KBM-7 (cell line): ENCODE results near the gene TMEM135.
A peak's percentile ranks its signal among the peaks of the same experiment; 100 is the strongest.

Source experiments
- DNase-seq: peaks from one replicate; pipeline ENCODE4 v3.0.0-alpha.2; 2015
- in situ Hi-C: fragments of 300-500 bp; cut with MboI; formaldehyde crosslinking; loops from 2 replicates; pipeline ENCODE4 v1.14.3; 2020; ENCODE audit warnings: low sequenced_read_pairs, low pct_unique_long_range_greater_than_20kb, mixed read lengths

The TMEM135 gene

DNA sequence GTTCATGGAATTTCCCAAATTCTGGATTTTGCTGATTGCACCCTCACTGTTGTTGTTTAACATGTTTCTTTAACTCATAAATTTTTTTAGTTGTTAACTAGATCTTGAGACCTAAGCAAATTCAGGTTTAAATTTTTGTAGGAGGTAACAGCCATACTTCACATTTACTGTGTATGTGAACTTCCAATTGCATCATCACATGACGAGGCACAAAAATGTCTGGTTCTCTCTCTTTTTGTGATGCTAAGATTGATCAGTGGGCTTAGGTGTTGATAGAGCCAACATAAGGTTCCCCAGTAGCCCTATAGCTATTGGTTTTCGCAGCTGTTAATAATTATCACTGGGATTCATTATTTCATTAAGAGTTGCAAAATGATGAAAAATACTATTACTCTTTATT, 277.5 kb downstream of the TMEM135 start:
- in situ Hi-C loops: no loop called here
- DNase-seq: no peak

GRCh38 chr11:87316491-87316890, 278.8 kb downstream of the TMEM135 start:
- DNase-seq: no peak
- in situ Hi-C loops: no loop called here

DNA sequence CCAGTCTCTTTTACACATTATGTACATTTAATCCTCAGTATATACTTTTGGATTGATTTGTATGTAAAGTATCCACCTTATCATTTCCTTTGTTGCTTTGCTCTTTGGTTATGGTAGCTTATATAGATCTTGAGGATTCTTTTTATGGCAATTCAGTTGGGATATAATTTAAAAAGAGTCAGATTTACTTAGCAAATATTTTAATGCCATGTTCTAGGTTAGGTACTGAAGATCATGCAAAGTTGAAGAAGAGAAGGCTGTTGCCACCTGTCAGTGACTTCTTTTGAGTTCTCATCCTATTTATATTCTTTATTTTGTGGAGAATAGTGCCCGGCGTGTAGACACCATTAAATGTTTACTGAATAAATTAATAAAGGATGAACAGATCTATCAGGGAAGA, 279.7 kb downstream of the TMEM135 start:
- no peak for DNase-seq
- in situ Hi-C loops: no loop called here

GRCh38 chr11:87320123-87320522, 282.4 kb downstream of the TMEM135 start:
- in situ Hi-C loops: no loop called here
- no peak for DNase-seq

DNA sequence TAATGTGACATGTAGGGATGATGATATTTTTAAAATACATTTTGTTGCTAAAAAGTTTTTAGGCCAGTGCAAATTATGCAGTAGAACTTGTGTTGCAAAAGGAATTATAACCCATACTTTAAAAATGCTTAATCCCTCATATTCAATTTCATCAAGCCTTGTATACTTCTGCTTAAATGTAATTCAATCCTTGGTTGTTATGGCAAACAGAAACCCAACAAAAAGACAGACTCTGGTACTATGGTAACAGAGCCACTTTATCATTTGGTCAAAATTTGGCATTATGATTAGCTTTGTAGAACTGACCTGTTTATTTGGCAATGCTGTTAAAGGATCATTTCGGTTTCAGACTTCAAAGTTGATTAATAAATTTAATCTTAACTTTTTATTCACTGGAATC, 284.8 kb downstream of the TMEM135 start:
- no peak for DNase-seq
- in situ Hi-C loops: no loop called here

DNA sequence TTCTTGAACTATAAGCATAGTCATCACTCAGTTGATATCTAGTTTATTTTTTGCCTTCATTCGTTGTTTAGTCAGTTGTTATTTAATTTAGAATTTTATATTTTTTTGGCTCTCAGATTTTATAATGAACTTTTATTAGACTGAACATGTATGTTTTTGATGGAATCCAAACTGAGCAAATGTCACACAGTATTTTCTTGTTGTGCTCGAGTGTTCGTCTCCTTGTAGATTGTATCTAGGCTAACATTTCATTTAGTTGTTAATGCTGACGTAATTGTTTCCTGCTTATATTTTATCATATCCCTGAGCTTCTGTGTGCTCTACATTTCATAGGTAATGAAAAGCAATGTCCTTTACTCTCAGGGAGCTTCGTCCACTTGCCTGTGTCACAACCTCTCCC, 286.2 kb downstream of the TMEM135 start:
- in situ Hi-C loops: no loop called here
- DNase-seq: no peak

DNA sequence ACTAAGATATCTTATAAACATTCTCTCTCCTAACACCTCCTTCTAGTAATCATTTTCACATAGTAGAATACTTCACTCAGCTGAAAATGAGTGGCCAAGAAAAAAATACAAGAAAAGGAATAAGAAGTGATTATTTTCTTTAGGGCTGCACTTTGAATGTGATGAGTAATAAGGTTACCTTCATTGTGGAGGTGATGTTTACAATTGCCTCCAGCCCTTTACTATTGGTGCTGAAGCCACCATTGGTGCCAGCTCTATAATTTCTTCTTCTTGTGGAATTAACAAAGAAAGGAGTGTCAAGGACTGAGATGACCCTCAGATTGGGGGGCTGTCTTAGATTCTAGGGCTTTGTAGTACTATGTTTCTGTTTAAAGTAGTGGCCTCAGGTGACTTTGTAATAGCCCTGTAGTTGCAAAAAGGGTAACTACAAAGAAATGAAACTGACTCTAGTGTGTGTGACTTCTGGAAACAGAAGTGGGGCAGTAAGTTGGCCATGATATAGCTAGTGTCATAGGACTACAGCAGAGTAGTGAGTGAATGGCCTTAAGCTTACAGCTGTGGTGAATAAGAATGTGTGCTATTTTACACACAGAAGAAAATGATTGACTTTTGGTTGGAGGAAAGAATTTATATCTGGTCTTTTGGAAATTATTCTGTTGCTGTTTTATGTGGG, 287.2 kb downstream of the TMEM135 start:
- no peak for DNase-seq
- in situ Hi-C loops: no loop called here

DNA sequence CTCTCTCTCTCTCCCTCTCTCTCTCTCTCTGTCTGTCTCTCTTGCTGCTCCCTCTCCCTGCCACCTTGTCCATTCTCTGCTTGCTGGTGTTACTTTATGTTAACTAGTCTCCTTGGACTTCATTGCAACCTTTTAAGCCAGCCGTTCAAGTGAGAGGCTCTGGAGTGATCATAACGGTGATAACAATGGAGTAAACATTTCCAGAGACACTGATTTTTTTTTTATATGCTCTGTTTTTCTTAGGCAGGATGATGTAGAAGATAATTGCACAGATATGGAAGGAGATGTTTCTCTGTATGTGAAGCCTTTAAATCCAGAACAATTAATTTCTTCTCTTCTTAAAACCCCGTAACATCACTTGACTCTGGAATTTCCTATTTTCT, 287.7 kb downstream of the TMEM135 start:
- in situ Hi-C loops: no loop called here
- no peak for DNase-seq

DNA sequence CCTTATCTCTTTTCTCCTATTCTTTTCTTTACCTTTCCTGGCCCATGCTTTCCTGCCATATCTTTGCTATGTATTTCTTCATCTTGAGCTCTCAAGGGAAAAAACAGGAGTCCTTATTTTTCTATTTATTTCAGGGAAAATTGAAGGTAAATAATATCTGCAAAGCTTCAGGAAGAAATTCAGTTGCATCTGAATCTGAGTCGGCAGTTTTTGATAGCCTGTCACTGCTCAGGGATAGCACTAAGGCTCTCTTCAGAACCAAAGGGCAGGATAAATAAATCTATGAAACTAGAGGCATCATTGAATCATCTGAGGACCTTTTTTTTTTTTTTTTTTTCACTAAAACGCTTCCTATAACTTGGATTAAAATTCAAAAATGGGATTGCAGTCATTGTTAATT, 288.9 kb downstream of the TMEM135 start:
- in situ Hi-C loops: no loop called here
- no peak for DNase-seq

GRCh38 chr11:87329172-87329571, 291.4 kb downstream of the TMEM135 start:
- in situ Hi-C loops: no loop called here
- no peak for DNase-seq

- in situ Hi-C loops: no loop called here
- no peak for DNase-seq
These were observed 292.5 kb downstream of the TMEM135 start for GRCh38 chr11:87330187-87330601.

DNA sequence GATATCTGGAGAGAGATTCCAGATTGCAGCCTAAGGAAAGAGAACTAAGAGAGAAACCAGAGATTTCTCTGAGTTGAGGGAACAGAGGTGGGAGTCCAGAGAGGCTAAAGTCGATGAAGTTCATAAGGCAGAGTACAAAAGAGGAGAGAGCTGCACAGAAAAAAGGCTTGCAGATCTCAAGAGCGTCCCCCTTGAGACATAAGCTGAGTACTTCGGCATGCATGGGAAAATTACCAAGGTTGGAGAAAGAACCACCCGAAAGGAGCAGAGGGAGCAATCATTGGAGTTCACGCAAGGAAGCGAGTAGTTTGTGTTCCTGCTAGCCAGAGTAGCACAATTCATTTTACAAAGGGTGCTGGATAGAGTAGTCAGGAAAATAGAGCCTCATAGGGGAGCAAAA, 293.5 kb downstream of the TMEM135 start:
- in situ Hi-C loops: no loop called here
- DNase-seq: no peak

DNA sequence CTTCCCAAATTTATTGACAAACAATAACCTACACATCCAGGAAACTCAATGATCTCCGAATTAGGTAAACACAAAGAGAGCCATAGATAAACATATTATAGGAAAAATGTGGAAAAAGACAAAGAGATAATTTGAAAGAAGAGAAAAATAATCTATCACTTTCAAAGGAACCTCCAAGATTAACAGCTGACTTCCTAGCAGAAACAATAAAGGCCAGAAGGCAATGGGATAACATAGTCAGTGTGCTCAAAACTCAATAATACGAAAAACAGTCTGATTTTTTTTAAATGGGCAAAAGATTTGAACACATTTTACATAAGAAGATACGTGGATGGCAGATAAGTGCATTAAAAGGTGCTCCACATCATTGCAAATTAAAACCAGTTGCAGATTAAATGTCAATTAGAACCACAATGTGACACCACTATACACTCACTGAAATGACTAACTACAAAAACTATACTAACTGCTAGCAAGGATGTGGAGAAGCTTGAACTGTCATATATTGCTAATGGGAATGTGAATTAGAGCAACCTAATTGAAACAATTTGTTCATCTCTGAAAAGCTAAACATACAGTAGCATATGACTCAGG, 300.4 kb downstream of the TMEM135 start:
- no peak for DNase-seq
- in situ Hi-C loops: no loop called here

DNA sequence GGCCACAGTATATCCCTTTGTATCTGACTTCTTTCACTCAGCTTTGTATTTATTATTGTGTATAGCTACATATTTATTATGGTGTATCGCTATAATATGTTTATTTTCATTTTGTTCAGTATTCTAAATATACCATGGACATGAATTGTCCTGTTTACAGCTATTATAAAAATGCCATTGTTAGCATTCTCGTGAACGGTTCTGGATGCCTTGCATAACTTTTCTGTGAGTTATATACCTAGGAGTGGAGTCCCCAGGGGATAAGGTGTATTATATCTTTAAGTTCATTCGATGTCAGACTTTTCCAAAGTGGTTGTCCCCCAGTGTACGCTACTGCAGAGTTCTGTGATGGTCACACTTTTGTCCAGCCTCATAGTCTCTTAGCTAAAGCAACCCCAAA, 301.7 kb downstream of the TMEM135 start:
- DNase-seq: no peak
- in situ Hi-C loops: no loop called here

DNA sequence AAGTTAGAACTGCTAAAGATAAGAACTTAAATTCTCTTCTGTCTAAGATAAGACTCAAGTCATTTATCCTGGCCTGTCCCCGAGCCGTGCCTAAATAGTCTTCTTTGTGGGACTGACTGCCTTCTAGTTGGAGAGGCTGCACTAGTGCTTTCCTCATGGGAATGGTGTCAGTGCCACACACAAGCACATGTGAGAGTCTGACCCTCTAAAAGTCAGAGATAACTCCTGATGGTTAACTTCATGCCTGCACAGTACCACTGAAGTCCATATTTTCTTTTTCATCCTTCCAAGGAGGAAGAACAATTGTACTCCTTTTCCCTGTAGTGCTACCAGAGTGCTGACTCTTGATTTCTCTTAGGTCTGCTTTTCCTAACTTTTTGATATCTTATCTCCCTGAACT, 309.7 kb downstream of the TMEM135 start:
- no peak for DNase-seq
- in situ Hi-C loops: no loop called here

DNA sequence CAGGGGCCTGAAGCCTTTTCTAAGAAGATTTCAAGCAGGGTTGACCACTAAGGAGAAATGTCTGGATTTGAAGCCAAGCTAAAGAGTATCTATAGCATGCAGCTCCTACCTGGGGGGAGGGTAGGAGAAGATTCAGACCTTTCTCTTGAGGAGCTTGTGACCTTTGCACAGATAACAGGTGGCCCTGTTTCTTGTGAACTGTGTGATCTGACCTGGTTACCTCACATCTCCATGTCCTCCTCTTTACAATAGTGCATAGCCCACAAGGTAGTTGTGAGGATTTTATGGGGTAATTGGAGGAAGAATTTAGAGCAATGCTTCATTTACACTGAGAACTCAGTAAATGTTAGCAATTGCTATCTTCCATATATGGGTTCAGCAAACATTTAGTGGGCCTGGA, 310.1 kb downstream of the TMEM135 start:
- in situ Hi-C loops: no loop called here
- DNase-seq: no peak

- in situ Hi-C loops: no loop called here
- peak; percentile 90 for DNase-seq
These were observed 313.9 kb downstream of the TMEM135 start for GRCh38 chr11:87351676-87352075.

- DNase-seq: peak; percentile 74
- in situ Hi-C loops: no loop called here
These were observed 315.3 kb downstream of the TMEM135 start for GRCh38 chr11:87352759-87353707.

- DNase-seq: no peak
- in situ Hi-C loops: no loop called here
These were observed 316.1 kb downstream of the TMEM135 start for GRCh38 chr11:87353771-87354345.

DNA sequence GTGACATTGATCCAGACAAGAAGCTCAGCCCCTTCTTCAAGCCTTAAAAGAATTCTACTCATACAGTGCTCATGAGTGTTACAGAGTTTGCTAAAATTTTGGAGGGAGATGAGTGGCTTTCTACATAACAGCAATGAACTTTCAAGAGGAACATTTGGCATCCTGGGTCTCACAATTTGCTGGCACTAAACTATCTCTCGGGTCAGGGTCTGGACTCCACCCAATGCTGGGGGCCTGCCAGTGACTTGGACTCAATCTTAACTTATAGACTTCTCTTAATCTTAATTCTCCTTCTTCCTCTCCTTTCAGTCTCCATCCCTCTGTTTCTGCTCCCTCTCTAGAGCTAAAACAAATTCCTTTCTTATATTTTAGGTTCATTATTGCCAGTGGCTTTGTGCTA, 317.9 kb downstream of the TMEM135 start:
- no peak for DNase-seq
- in situ Hi-C loops: no loop called here
